GM23338 (cell line): ENCODE measurements around the gene PDIA4. TPM values are rescaled to one million over a fixed set of nuclear protein-coding genes. Genes with fewer than 3 reads are reported as not detected.
A peak's percentile ranks its signal among the peaks of the same experiment; 100 is the strongest.

Experiments used
- ATAC-seq: fragments of 200-7000 bp; cut with Tn5 transposase; 3 replicates; pipeline ENCODE4 v1.9.1; 2020
- DNase-seq: peaks from one replicate; pipeline ENCODE4 v3.0.0-alpha.2; 2015; ENCODE audit warnings: low spot score
- H2AFZ ChIP-seq: fragments of 200-600 bp; sonication (generic); 2 replicates; pipeline ENCODE4 v1.8.0; 2016; ENCODE audit warnings: antibody characterized with exemption, mild to moderate bottlenecking, moderate library complexity
- H3F3A ChIP-seq: fragments of 200-600 bp; sonication (generic); replicated peaks from 2 replicates; pipeline ENCODE4 v1.8.0; 2017; ENCODE audit warnings: antibody characterized with exemption, mixed run types, low read depth
- H3K27ac ChIP-seq: fragments of 200-600 bp; sonication (generic); 2 replicates; pipeline ENCODE4 v1.6.1; 2016; ENCODE audit warnings: low read depth
- H3K27me3 ChIP-seq: fragments of 200-600 bp; sonication (generic); 2 replicates; pipeline ENCODE4 v1.8.0; 2016; ENCODE audit warnings: mild to moderate bottlenecking, mixed run types, moderate library complexity; ENCODE audit not compliant: insufficient read depth
- H3K36me3 ChIP-seq: fragments of 200-600 bp; sonication (generic); 2 replicates; pipeline ENCODE4 v1.8.0; 2016; ENCODE audit warnings: mild to moderate bottlenecking; ENCODE audit not compliant: insufficient read depth
- H3K4me1 ChIP-seq: fragments of 200-600 bp; sonication (generic); 2 replicates; pipeline ENCODE4 v1.8.0; 2016; ENCODE audit warnings: mild to moderate bottlenecking, moderate library complexity; ENCODE audit not compliant: insufficient read depth
- H3K4me2 ChIP-seq: fragments of 200-600 bp; sonication (generic); 2 replicates; pipeline ENCODE4 v1.7.1; 2017; ENCODE audit warnings: mixed run types
- H3K4me3 ChIP-seq: fragments of 200-600 bp; sonication (generic); 2 replicates; pipeline ENCODE4 v1.6.1; 2016; ENCODE audit warnings: mixed run types
- H3K79me2 ChIP-seq: fragments of 200-600 bp; sonication (generic); replicated peaks from 2 replicates; pipeline ENCODE4 v1.8.0; 2017; ENCODE audit warnings: mild to moderate bottlenecking; ENCODE audit not compliant: insufficient read depth
- H3K9me2 ChIP-seq: fragments of 200-600 bp; sonication (generic); 2 replicates; pipeline ENCODE4 v1.8.0; 2017; ENCODE audit not compliant: insufficient read depth
- H4K20me1 ChIP-seq: fragments of 200-600 bp; sonication (generic); replicated peaks from 2 replicates; pipeline ENCODE4 v1.8.0; 2017; ENCODE audit warnings: mild to moderate bottlenecking; ENCODE audit not compliant: insufficient read depth
- H3K27ac Mint-ChIP-seq: 2 replicates; pipeline ENCODE4 v1.8.0; 2020; ENCODE audit warnings: inconsistent platforms, mild to moderate bottlenecking, moderate library complexity, mixed read lengths
- H3K27me3 Mint-ChIP-seq: 3 replicates; pipeline ENCODE4 v1.8.0; 2022; ENCODE audit warnings: low read depth, mild to moderate bottlenecking, moderate library complexity, mixed read lengths, inconsistent platforms; ENCODE audit not compliant: insufficient read depth, poor library complexity
- H3K36me3 Mint-ChIP-seq: 3 replicates; pipeline ENCODE4 v1.8.0; 2021; ENCODE audit warnings: low read depth, mild to moderate bottlenecking, inconsistent platforms, moderate library complexity, mixed read lengths
- H3K4me1 Mint-ChIP-seq: 3 replicates; pipeline ENCODE4 v1.8.0; 2020; ENCODE audit warnings: mild to moderate bottlenecking, inconsistent platforms, mixed read lengths
- H3K4me3 Mint-ChIP-seq: 3 replicates; pipeline ENCODE4 v1.8.0; 2021; ENCODE audit warnings: moderate library complexity, mild to moderate bottlenecking, inconsistent platforms, mixed read lengths
- H3K9me3 Mint-ChIP-seq: 3 replicates; pipeline ENCODE4 v1.8.0; 2020; ENCODE audit warnings: moderate library complexity, mild to moderate bottlenecking, inconsistent platforms, mixed read lengths
- CREB1 ChIP-seq: fragments of 250-450 bp; sonication (Bioruptor Pico); IDR thresholded peaks from 2 replicates; pipeline ENCODE4 v1.5.0; 2020; ENCODE audit warnings: low read depth, mild to moderate bottlenecking, moderate library complexity
- EZH2 ChIP-seq: fragments of 200-600 bp; sonication (generic); IDR thresholded peaks from one replicate; pipeline ENCODE4 v1.8.0; 2017; ENCODE audit warnings: antibody characterized with exemption, mild to moderate bottlenecking, low read depth; ENCODE audit not compliant: unreplicated experiment
- EZH2phosphoT487 ChIP-seq: fragments of 200-600 bp; sonication (generic); IDR thresholded peaks from one replicate; pipeline ENCODE4 v1.8.1; 2018; ENCODE audit warnings: antibody characterized with exemption; ENCODE audit not compliant: unreplicated experiment
- JUNB ChIP-seq: IDR thresholded peaks from one replicate; pipeline ENCODE4 v1.6.1; 2016; ENCODE audit warnings: antibody characterized with exemption; ENCODE audit not compliant: unreplicated experiment
- NANOG ChIP-seq: IDR thresholded peaks from 2 replicates; pipeline ENCODE4 v1.6.1; 2016; ENCODE audit warnings: antibody characterized with exemption, borderline replicate concordance
- POLR2AphosphoS5 ChIP-seq: IDR thresholded peaks from 2 replicates; pipeline ENCODE4 v1.6.1; 2016; ENCODE audit warnings: antibody characterized with exemption, low read depth
- REST ChIP-seq: IDR thresholded peaks from one replicate; pipeline ENCODE4 v1.6.1; 2018; ENCODE audit warnings: antibody characterized with exemption; ENCODE audit not compliant: unreplicated experiment
- STAT1 ChIP-seq: IDR thresholded peaks from one replicate; pipeline ENCODE4 v1.6.1; 2016; ENCODE audit warnings: antibody characterized with exemption; ENCODE audit not compliant: unreplicated experiment
- ZNF114 ChIP-seq: fragments of 250-450 bp; sonication (Bioruptor Pico); IDR thresholded peaks from 2 replicates; pipeline ENCODE4 v1.5.0; 2020; ENCODE audit warnings: mild to moderate bottlenecking, moderate library complexity
- ZNF331 ChIP-seq: fragments of 250-450 bp; sonication (Bioruptor Pico); IDR thresholded peaks from 2 replicates; pipeline ENCODE4 v1.5.0; 2020; ENCODE audit warnings: low read depth, mild to moderate bottlenecking, moderate library complexity
- ZNF462 ChIP-seq: fragments of 250-450 bp; sonication (Bioruptor Pico); IDR thresholded peaks from 2 replicates; pipeline ENCODE4 v1.5.0; 2020; ENCODE audit warnings: mild to moderate bottlenecking, moderate library complexity
- polyA plus RNA-seq: library from polyadenylated mRNA; unstranded; fragments of >200 nt; fragmentation: Nextera tagmentation; extraction: Ambion mirVana; gene quantifications from 2 replicates; pipeline ENCODE4 v1.2.1, GENCODE V29; 2016
- total RNA-seq: library from RNA; depleted of rRNA; stranded (reverse); fragments of >200 nt; shearing (Covaris generic); gene quantifications from 2 replicates; pipeline ENCODE4 v1.2.3, GENCODE V29; 2014

PDIA4 gene
- total and polyA plus RNA-seq, 2 experiments from 2014 or later: 196 to 332 TPM

DNA sequence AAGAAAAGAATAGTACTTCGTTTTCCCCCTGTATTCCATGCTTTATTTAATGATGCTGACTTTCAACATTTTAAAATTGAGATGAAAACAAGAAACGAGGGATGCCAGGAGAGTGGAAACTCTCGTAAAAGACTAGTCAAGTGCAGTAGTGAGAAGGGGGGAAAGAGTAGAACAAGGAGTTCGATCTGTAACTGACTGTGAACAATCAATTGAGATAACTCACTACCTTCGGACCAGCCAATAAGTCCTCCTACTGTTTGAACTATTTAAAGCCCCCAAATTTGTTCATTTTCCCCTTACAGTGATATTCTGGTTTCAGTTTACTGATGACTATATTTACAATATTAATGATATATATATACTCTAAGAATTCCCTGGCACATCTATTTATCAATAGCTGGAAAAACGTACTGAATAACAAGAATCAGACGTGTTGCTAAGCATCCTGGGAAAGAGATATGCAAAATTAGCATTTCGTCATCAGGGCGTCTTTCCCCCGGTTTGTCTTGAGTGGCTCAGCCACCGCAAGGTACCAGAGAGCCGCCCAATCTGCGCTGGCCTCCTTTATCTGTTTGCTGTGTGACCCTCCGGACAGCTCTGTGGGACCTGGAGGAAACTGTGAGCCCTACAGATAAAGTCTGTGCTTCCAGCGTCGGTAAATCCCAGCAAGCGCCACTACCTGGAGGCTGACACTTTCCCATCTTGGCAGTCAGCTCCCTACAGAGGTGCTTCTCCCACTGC, 41.1 kb downstream of the PDIA4 start:
- Histone ChIP-seq H3K4me3 (peak overlapping the region; percentile 83), H3K79me2 (no peaks in the 10 kb centered on the region), H3K4me2 (peak overlapping the region; percentile 87), H3K27me3 (peaks cover 4% of the 10 kb centered on the region; the same call in 1 of the 2 replicates), H4K20me1 (no peaks in the 10 kb centered on the region), H2AFZ (peak overlapping the region; percentile 95), H3K36me3 (no peaks in the 10 kb centered on the region), H3K4me1 (peaks cover 13% of the 10 kb centered on the region), H3K27ac (peak overlapping the region; percentile 96), H3K9me2 (no peaks in the 10 kb centered on the region), H3F3A (peaks cover 11% of the 10 kb centered on the region)
- DNase-seq: peak; percentile 97
- peak; percentile 93 for ATAC-seq
- Mint-ChIP-seq H3K36me3 (peaks cover 6% of the 10 kb centered on the region; the same call in 1 of the 3 replicates), H3K4me3 (peak overlapping the region; percentile 89), H3K27ac (peak overlapping the region; percentile 92), H3K4me1 (peaks cover 16% of the 10 kb centered on the region; the same call in 2 of the 3 replicates), H3K27me3 (peaks cover 11% of the 10 kb centered on the region), H3K9me3 (peaks cover 11% of the 10 kb centered on the region; the same call in 2 of the 3 replicates)
- TF ChIP-seq CREB1 (CRISPR knock-in tag): peak; percentile 90
- no peak for TF ChIP-seq NANOG
- no peak for TF ChIP-seq ZNF114 (CRISPR knock-in tag)
- peak; percentile 80 for TF ChIP-seq POLR2AphosphoS5

- Histone ChIP-seq H3K27me3 (peaks cover 6% of the 10 kb centered on the region; the same call in 1 of the 2 replicates), H2AFZ (no peak overlapping the region), H4K20me1 (no peaks in the 10 kb centered on the region), H3K4me3 (peak overlapping the region; percentile 83), H3K27ac (no peak overlapping the region), H3K36me3 (no peaks in the 10 kb centered on the region), H3K4me2 (peak overlapping the region; percentile 87; the same call in 1 of the 2 replicates), H3K9me2 (no peaks in the 10 kb centered on the region), H3K79me2 (no peaks in the 10 kb centered on the region), H3K4me1 (peaks cover 13% of the 10 kb centered on the region), H3F3A (peaks cover 11% of the 10 kb centered on the region)
- peak overlapping the region; percentile 89 for H3K4me3 Mint-ChIP-seq
- H3K4me1 Mint-ChIP-seq: peaks cover 16% of the 10 kb centered on the region; the same call in 2 of the 3 replicates
- peaks cover 6% of the 10 kb centered on the region; the same call in 1 of the 3 replicates for H3K36me3 Mint-ChIP-seq
- peaks cover 14% of the 10 kb centered on the region for H3K27me3 Mint-ChIP-seq
- ATAC-seq (no peak), DNase-seq (no peak)
- peak overlapping the region; percentile 92; the same call in 1 of the 2 replicates for H3K27ac Mint-ChIP-seq
- peaks cover 11% of the 10 kb centered on the region; the same call in 2 of the 3 replicates for H3K9me3 Mint-ChIP-seq
- no peak for TF ChIP-seq STAT1
- TF ChIP-seq NANOG: no peak
- TF ChIP-seq REST: no peak
- no peak for TF ChIP-seq ZNF331 (CRISPR knock-in tag)
- TF ChIP-seq JUNB: no peak
- TF ChIP-seq EZH2: no peak
- TF ChIP-seq EZH2phosphoT487: no peak
- TF ChIP-seq CREB1 (CRISPR knock-in tag): no peak
- TF ChIP-seq ZNF462 (CRISPR knock-in tag): no peak
Measured at GRCh38 chr7:148986742-148987009, 41.6 kb downstream of the PDIA4 start.
